Endothelial cell of umbilical vein (primary cell): Measurements from ENCODE around the gene KLHL24. TPM values are rescaled to one million over a fixed set of nuclear protein-coding genes. Genes with fewer than 3 reads are reported as not detected.

ENCODE experiments used
- BruUV-seq: library from RNA; stranded (reverse); fragments of 400-500 nt; replicated peaks from 2 replicates; lab custom pipeline; 2021; lab: Mats Ljungman, UMichigan
- CTCF ChIA-PET: fragments of 300-600, 350-600 bp; sonication (Branson Sonifier 250); formaldehyde crosslinking; loops from one replicate; lab custom pipeline; 2021; ENCODE audit warnings: antibody characterized with exemption, inconsistent platforms; lab: Charles Lee
- POLR2A ChIA-PET: fragments of 300-600, 350-600 bp; sonication (Branson Sonifier 250); formaldehyde crosslinking; loops from one replicate; lab custom pipeline; 2021; ENCODE audit warnings: antibody characterized with exemption, inconsistent platforms; lab: Charles Lee
- DNase-seq: peaks from one replicate; pipeline ENCODE4 v3.0.0-alpha.2; 2011; ENCODE audit warnings: low read depth, low spot score
- FAIRE-seq: peaks from 2 replicates; lab custom pipeline; 2011; peaks lifted over from hg19 to GRCh38; lab: Jason Lieb, UNC
- H2AFZ ChIP-seq: 2 replicates; pipeline ENCODE4 v1.6.0; 2012; ENCODE audit warnings: low read depth, low read length, control low read depth, inconsistent platforms
- H3K27ac ChIP-seq: 2 replicates; pipeline ENCODE4 v1.5.1; 2011; ENCODE audit warnings: low read depth, mild to moderate bottlenecking, control low read depth, low read length, moderate library complexity; ENCODE audit not compliant: insufficient read depth
- H3K27me3 ChIP-seq, 2 experiments: 2 replicates each; pipeline versions ENCODE4 v1.6.0 to v1.6.1; 2011; ENCODE audit warnings: low read length in 2 of 2, mixed read lengths in 1 of 2; ENCODE audit not compliant: control insufficient read depth in 2 of 2, insufficient read depth in 2 of 2
- H3K36me3 ChIP-seq, 2 experiments: 2 replicates in 1 of 2; 3 replicates in 1 of 2; pipeline ENCODE4 v1.5.1; 2011; ENCODE audit warnings: low read length in 2 of 2, mild to moderate bottlenecking in 1 of 2, moderate library complexity in 1 of 2; ENCODE audit not compliant: control insufficient read depth in 2 of 2, insufficient read depth in 2 of 2; ENCODE audit errors: extremely low read depth in 1 of 2
- H3K4me1 ChIP-seq: 3 replicates; pipeline ENCODE4 v1.5.1; 2011; ENCODE audit warnings: mild to moderate bottlenecking, low read length; ENCODE audit not compliant: control insufficient read depth, insufficient read depth; ENCODE audit errors: extremely low read depth
- H3K4me2 ChIP-seq: 2 replicates; pipeline ENCODE4 v1.6.1; 2011; ENCODE audit warnings: low read length, control low read depth, mixed read lengths; ENCODE audit not compliant: insufficient read depth
- H3K4me3 ChIP-seq, 3 experiments: fragments of 200-600 bp in 1 of 3; sonication (generic), shearing (Covaris generic) in 1 of 3; replicated peaks in 1 of 3; 2 replicates each; pipeline ENCODE4 v1.5.1; 2011 to 2016; ENCODE audit warnings: control low read depth in 3 of 3, low read length in 3 of 3, mild to moderate bottlenecking in 2 of 3, inconsistent platforms in 1 of 3, low read depth in 1 of 3, moderate library complexity in 1 of 3; ENCODE audit not compliant: insufficient read depth in 1 of 3
- H3K79me2 ChIP-seq: 2 replicates; pipeline ENCODE4 v1.6.0; 2012; ENCODE audit warnings: low read length, inconsistent platforms; ENCODE audit not compliant: control insufficient read depth, insufficient read depth
- H3K9ac ChIP-seq: replicated peaks from 2 replicates; pipeline ENCODE3; 2011; ENCODE audit warnings: low read length, control low read depth; ENCODE audit not compliant: insufficient read depth; ENCODE audit errors: extremely low read depth
- H3K9me1 ChIP-seq: replicated peaks from 3 replicates; pipeline ENCODE4 v1.6.0; 2011; ENCODE audit warnings: mild to moderate bottlenecking, low read length; ENCODE audit not compliant: control insufficient read depth, insufficient read depth; ENCODE audit errors: extremely low read depth
- H3K9me3 ChIP-seq: replicated peaks from 2 replicates; pipeline ENCODE4 v1.5.1; 2012; ENCODE audit warnings: low read length, inconsistent platforms; ENCODE audit not compliant: control insufficient read depth, insufficient read depth
- H4K20me1 ChIP-seq: replicated peaks from 2 replicates; pipeline ENCODE3; 2011; ENCODE audit warnings: mild to moderate bottlenecking, low read length; ENCODE audit not compliant: control insufficient read depth, insufficient read depth; ENCODE audit errors: extremely low read depth
- EZH2 ChIP-seq: IDR thresholded peaks from 2 replicates; pipeline ENCODE4 v1.6.1; 2012; ENCODE audit warnings: borderline replicate concordance, low read depth, mild to moderate bottlenecking, moderate library complexity, low read length, inconsistent platforms; ENCODE audit not compliant: severe bottlenecking
- FOS ChIP-seq: IDR thresholded peaks from 2 replicates; pipeline ENCODE4 v1.6.1; 2011; ENCODE audit warnings: mild to moderate bottlenecking, low read length, moderate library complexity, borderline replicate concordance; ENCODE audit not compliant: insufficient read depth
- GATA2 ChIP-seq: IDR thresholded peaks from 2 replicates; pipeline ENCODE4 v1.7.0; 2011; ENCODE audit warnings: low read depth, mild to moderate bottlenecking, moderate library complexity, mixed read lengths, low read length; ENCODE audit not compliant: insufficient read length, insufficient read depth
- JUN ChIP-seq: IDR thresholded peaks from 2 replicates; pipeline ENCODE4 v1.6.1; 2011; ENCODE audit warnings: borderline replicate concordance, low read depth; ENCODE audit not compliant: insufficient read length, insufficient read depth
- MYC ChIP-seq: IDR thresholded peaks from one replicate; pipeline ENCODE4 v1.6.1; 2011; ENCODE audit warnings: mild to moderate bottlenecking, low read depth, low read length
- POLR2A ChIP-seq: IDR thresholded peaks from 2 replicates; pipeline ENCODE4 v1.6.1; 2012; ENCODE audit warnings: low read depth, mild to moderate bottlenecking, control low read depth, low read length
- POLR2AphosphoS5 ChIP-seq: IDR thresholded peaks from 2 replicates; pipeline ENCODE4 v1.6.1; 2012; ENCODE audit warnings: low read depth, mild to moderate bottlenecking, control low read depth, low read length, moderate library complexity; ENCODE audit not compliant: insufficient read depth
- dilution Hi-C: fragments of 300-500 bp; cut with MboI; formaldehyde crosslinking; loops from one replicate; pipeline ENCODE4 v1.15.0; 2019; ENCODE audit warnings: low sequenced_read_pairs; ENCODE audit not compliant: extremely low pct_ligation_motif_present
- intact Hi-C: fragments of 100-400 bp; cut with micrococcal nuclease; formaldehyde crosslinking; loops from one replicate; pipeline ENCODE4 v1.10.0; 2022
- polyA plus RNA-seq, 4 experiments: library from polyadenylated mRNA; depleted of rRNA in 3 of 4; stranded (reverse) in 3 of 4; unstranded in 1 of 4; fragments of >200 nt; gene quantifications; 2 replicates each; pipeline versions ENCODE4 v1.2.1 to v1.2.3, GENCODE V29; 2011 to 2012; ENCODE audit warnings: missing spikeins in 1 of 4
- total RNA-seq: library from RNA; stranded (reverse); gene quantifications from 2 replicates; pipeline ENCODE4 v1.2.3, GENCODE V29; 2021
- TF ChIP-seq, protein P1 (sequence below), 2 donors: IDR thresholded peaks; 1 replicate in 1 of 2; 2 replicates in 1 of 2; pipeline ENCODE4 v1.5.1; 2011; ENCODE audit warnings: low read length in 2 of 2, mild to moderate bottlenecking in 2 of 2, moderate library complexity in 2 of 2, control low read depth in 1 of 2, inconsistent platforms in 1 of 2, low read depth in 1 of 2; ENCODE audit not compliant: insufficient read depth in 1 of 2; ENCODE audit errors: extremely low read depth in 1 of 2
- TF ChIP-seq, protein P2 (sequence below): IDR thresholded peaks from 2 replicates; pipeline ENCODE4 v1.6.1; 2011; ENCODE audit not compliant: insufficient read depth, insufficient read length

The KLHL24 gene
- total and polyA plus RNA-seq, 2 donors (not counting 3 experiments of a cell fraction or from before 2014, with no cell fraction given) = 14.0 to 46.2 TPM

- POLR2A ChIA-PET = no interaction called here
These were observed 94.9 kb downstream of the KLHL24 start for GRCh38 chr3:183730361-183730760.

More at GRCh38 chr3:183730361-183730760, 94.9 kb downstream of the KLHL24 start:
- peaks cover 6% of the 10 kb centered on the region for H3K79me2 ChIP-seq
- intact Hi-C loops (no loop called here), dilution Hi-C loops (no loop called here)
- no peak overlapping the region for H2AFZ ChIP-seq
- H3K9me3 ChIP-seq = no peaks in the 10 kb centered on the region
- H3K36me3 ChIP-seq = peaks cover 8 to 13% of the 10 kb centered on the region in 2 experiments
- TF ChIP-seq MYC (no peak), FOS (no peak), JUN (no peak), POLR2AphosphoS5 (no peak), GATA2 (no peak), EZH2 (no peak), POLR2A (no peak)
- TF ChIP-seq, protein P1, sequence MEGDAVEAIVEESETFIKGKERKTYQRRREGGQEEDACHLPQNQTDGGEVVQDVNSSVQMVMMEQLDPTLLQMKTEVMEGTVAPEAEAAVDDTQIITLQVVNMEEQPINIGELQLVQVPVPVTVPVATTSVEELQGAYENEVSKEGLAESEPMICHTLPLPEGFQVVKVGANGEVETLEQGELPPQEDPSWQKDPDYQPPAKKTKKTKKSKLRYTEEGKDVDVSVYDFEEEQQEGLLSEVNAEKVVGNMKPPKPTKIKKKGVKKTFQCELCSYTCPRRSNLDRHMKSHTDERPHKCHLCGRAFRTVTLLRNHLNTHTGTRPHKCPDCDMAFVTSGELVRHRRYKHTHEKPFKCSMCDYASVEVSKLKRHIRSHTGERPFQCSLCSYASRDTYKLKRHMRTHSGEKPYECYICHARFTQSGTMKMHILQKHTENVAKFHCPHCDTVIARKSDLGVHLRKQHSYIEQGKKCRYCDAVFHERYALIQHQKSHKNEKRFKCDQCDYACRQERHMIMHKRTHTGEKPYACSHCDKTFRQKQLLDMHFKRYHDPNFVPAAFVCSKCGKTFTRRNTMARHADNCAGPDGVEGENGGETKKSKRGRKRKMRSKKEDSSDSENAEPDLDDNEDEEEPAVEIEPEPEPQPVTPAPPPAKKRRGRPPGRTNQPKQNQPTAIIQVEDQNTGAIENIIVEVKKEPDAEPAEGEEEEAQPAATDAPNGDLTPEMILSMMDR (IDR thresholded peaks at IDR 0.05; ENCODE audit: extremely low read depth in 1 of 2, insufficient read depth in 1 of 2, low read depth in 1 of 2, low read length in 2 of 2) = no peak
- TF ChIP-seq, protein P2, sequence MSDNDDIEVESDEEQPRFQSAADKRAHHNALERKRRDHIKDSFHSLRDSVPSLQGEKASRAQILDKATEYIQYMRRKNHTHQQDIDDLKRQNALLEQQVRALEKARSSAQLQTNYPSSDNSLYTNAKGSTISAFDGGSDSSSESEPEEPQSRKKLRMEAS = no peak
- no peak overlapping the region for H3K9ac ChIP-seq
- H3K4me2 ChIP-seq = no peak overlapping the region
- FAIRE-seq (no peak), DNase-seq (no peak)
- CTCF ChIA-PET = no interaction called here
- H3K9me1 ChIP-seq = no peaks in the 10 kb centered on the region
- BruUV-seq = no TSS peak
- no peak overlapping the region for H3K4me3 ChIP-seq
- no peaks in the 10 kb centered on the region for H4K20me1 ChIP-seq
- H3K4me1 ChIP-seq = peaks cover 20% of the 10 kb centered on the region
- H3K27ac ChIP-seq = no peak overlapping the region
- H3K27me3 ChIP-seq = no peaks in the 10 kb centered on the region
